Measurements from ENCODE around the gene CBFA2T2. TPM values are rescaled to one million over a fixed set of nuclear protein-coding genes. Genes with fewer than 3 reads are reported as not detected.

CBFA2T2 gene
- total and polyA plus RNA-seq, 2 donors (not counting 3 experiments of a cell fraction or from before 2014, with no cell fraction given) = 10.7 to 12.1 TPM

DNA sequence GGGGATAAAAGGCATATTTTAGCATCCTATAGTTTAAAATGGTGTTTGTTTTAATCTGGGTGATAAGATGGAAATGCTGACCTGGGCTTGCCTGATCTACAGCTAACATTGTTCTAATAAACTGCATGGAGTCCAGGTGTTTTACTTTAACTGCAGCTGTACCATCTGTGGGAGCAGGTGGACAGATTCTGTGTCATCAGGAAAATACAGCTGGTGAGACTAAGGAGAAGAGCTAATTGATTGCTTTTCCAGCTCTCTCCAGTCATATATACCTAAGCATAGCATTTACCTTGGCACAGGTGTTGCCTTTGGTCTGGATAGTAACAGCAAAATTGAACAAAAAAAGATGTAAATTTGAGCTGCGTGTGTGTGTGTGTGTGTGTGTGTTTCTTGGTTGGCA, 31.6 kb downstream of the CBFA2T2 start:
- FAIRE-seq = no peak
- no peak overlapping the region for H2AFZ ChIP-seq (ENCODE audit: low read depth, low read length)
- H4K20me1 ChIP-seq (replicated peaks; ENCODE audit: control insufficient read depth, extremely low read depth, insufficient read depth, low read length) = peaks cover 2% of the 10 kb centered on the region
- intact Hi-C loops (cut with micrococcal nuclease) = no loop called here
- no TSS peak for BruUV-seq (replicated peaks)
- no peak overlapping the region for H3K4me2 ChIP-seq (ENCODE audit: insufficient read depth, low read length)
- H3K79me2 ChIP-seq (ENCODE audit: control insufficient read depth, insufficient read depth, low read length) = no peaks in the 10 kb centered on the region
- H3K27ac ChIP-seq (ENCODE audit: insufficient read depth, low read depth, low read length) = no peak overlapping the region
- TF ChIP-seq JUN (IDR thresholded peaks at IDR 0.05; ENCODE audit: borderline replicate concordance, insufficient read depth, insufficient read length, low read depth) (no peak), MYC (IDR thresholded peaks at IDR 0.05; ENCODE audit: low read depth, low read length) (no peak)
- TF ChIP-seq, protein P1, sequence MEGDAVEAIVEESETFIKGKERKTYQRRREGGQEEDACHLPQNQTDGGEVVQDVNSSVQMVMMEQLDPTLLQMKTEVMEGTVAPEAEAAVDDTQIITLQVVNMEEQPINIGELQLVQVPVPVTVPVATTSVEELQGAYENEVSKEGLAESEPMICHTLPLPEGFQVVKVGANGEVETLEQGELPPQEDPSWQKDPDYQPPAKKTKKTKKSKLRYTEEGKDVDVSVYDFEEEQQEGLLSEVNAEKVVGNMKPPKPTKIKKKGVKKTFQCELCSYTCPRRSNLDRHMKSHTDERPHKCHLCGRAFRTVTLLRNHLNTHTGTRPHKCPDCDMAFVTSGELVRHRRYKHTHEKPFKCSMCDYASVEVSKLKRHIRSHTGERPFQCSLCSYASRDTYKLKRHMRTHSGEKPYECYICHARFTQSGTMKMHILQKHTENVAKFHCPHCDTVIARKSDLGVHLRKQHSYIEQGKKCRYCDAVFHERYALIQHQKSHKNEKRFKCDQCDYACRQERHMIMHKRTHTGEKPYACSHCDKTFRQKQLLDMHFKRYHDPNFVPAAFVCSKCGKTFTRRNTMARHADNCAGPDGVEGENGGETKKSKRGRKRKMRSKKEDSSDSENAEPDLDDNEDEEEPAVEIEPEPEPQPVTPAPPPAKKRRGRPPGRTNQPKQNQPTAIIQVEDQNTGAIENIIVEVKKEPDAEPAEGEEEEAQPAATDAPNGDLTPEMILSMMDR (IDR thresholded peaks at IDR 0.05; ENCODE audit: extremely low read depth in 1 of 2, insufficient read depth in 1 of 2, low read depth in 1 of 2, low read length in 2 of 2) = no peak
- TF ChIP-seq, protein P2, sequence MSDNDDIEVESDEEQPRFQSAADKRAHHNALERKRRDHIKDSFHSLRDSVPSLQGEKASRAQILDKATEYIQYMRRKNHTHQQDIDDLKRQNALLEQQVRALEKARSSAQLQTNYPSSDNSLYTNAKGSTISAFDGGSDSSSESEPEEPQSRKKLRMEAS (IDR thresholded peaks at IDR 0.05; ENCODE audit: insufficient read depth, insufficient read length) = no peak
- H3K4me1 ChIP-seq (ENCODE audit: control insufficient read depth, extremely low read depth, insufficient read depth, low read length) = peaks cover 19% of the 10 kb centered on the region
- no peaks in the 10 kb centered on the region for H3K9me1 ChIP-seq (replicated peaks; ENCODE audit: control insufficient read depth, extremely low read depth, insufficient read depth, low read length)
- POLR2A ChIA-PET = no interaction called here
- no peak for DNase-seq (ENCODE audit: low read depth, low spot score)
- CTCF ChIA-PET = interaction anchor here (0.8 to 1.0 kb wide), 2 partner anchors 16 to 31 kb away, joined by 3 read pairs; no protein-coding TSS in a partner anchor
- no peaks in the 10 kb centered on the region for H3K36me3 ChIP-seq (ENCODE audit: control insufficient read depth in 2 of 2, extremely low read depth in 1 of 2, insufficient read depth in 2 of 2, low read length in 2 of 2)
- H3K9me3 ChIP-seq (replicated peaks; ENCODE audit: control insufficient read depth, insufficient read depth, low read length) = no peaks in the 10 kb centered on the region
- no peaks in the 10 kb centered on the region for H3K27me3 ChIP-seq (ENCODE audit: control insufficient read depth in 2 of 2, insufficient read depth in 2 of 2, low read length in 2 of 2)
- dilution Hi-C loops (cut with MboI; ENCODE audit: extremely low pct_ligation_motif_present, low sequenced_read_pairs) = no loop called here
- H3K4me3 ChIP-seq (replicated peaks in 1 of 3; ENCODE audit: insufficient read depth in 1 of 3, low read depth in 1 of 3, low read length in 3 of 3) = no peak overlapping the region
- H3K9ac ChIP-seq (replicated peaks; ENCODE audit: extremely low read depth, insufficient read depth, low read length) = no peak overlapping the region

DNA sequence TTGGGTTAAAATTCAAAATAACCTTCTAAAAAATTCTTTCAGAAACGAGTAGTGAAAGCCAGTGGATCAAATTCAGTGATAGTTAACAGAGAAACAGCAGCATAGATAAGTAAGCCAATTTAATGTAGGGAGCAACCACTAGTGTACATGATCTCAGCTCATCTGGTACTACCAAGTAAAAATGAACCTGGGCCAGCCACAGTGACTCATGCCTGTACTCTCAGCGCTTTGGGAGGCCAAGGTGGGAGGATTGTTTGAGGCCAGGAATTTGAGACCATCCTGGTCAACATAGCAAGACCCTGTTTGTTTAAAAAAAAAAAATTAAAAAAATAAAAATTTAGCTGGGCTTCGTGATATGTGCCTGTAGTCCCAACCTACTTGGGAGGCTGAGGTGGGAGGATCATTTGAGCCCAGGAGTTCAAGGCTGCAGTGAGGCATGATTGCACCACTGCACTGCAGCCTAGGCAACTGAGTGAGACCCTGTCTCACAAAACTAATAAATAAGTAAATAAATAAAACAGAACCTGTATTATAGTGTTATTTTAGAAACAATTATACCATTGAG, 32.4 kb downstream of the CBFA2T2 start:
- no peak overlapping the region for H2AFZ ChIP-seq (ENCODE audit: low read depth, low read length)
- FAIRE-seq (no peak), DNase-seq (ENCODE audit: low read depth, low spot score) (no peak)
- dilution Hi-C loops (cut with MboI; ENCODE audit: extremely low pct_ligation_motif_present, low sequenced_read_pairs) (no loop called here), intact Hi-C loops (cut with micrococcal nuclease) (no loop called here)
- H4K20me1 ChIP-seq (replicated peaks; ENCODE audit: control insufficient read depth, extremely low read depth, insufficient read depth, low read length) = peaks cover 2% of the 10 kb centered on the region
- H3K4me3 ChIP-seq (replicated peaks in 1 of 3; ENCODE audit: insufficient read depth in 1 of 3, low read depth in 1 of 3, low read length in 3 of 3) = no peak overlapping the region
- no peaks in the 10 kb centered on the region for H3K36me3 ChIP-seq (ENCODE audit: control insufficient read depth in 2 of 2, extremely low read depth in 1 of 2, insufficient read depth in 2 of 2, low read length in 2 of 2)
- no peaks in the 10 kb centered on the region for H3K79me2 ChIP-seq (ENCODE audit: control insufficient read depth, insufficient read depth, low read length)
- H3K9me3 ChIP-seq (replicated peaks; ENCODE audit: control insufficient read depth, insufficient read depth, low read length) = no peaks in the 10 kb centered on the region
- no peaks in the 10 kb centered on the region for H3K27me3 ChIP-seq (ENCODE audit: control insufficient read depth in 2 of 2, insufficient read depth in 2 of 2, low read length in 2 of 2)
- POLR2A ChIA-PET = no interaction called here
- TF ChIP-seq FOS (IDR thresholded peaks at IDR 0.05; ENCODE audit: borderline replicate concordance, insufficient read depth, low read length) (no peak), EZH2 (IDR thresholded peaks at IDR 0.05; ENCODE audit: borderline replicate concordance, low read depth, low read length, severe bottlenecking) (no peak), MYC (IDR thresholded peaks at IDR 0.05; ENCODE audit: low read depth, low read length) (no peak), GATA2 (IDR thresholded peaks at IDR 0.05; ENCODE audit: insufficient read depth, insufficient read length, low read depth, low read length) (no peak), POLR2AphosphoS5 (IDR thresholded peaks at IDR 0.05; ENCODE audit: insufficient read depth, low read depth, low read length) (no peak), JUN (IDR thresholded peaks at IDR 0.05; ENCODE audit: borderline replicate concordance, insufficient read depth, insufficient read length, low read depth) (no peak), POLR2A (IDR thresholded peaks at IDR 0.05; ENCODE audit: low read depth, low read length) (no peak)
- TF ChIP-seq, protein P1 (IDR thresholded peaks at IDR 0.05; ENCODE audit: extremely low read depth in 1 of 2, insufficient read depth in 1 of 2, low read depth in 1 of 2, low read length in 2 of 2) = no peak
- TF ChIP-seq, protein P2 (IDR thresholded peaks at IDR 0.05; ENCODE audit: insufficient read depth, insufficient read length) = no peak
- no peaks in the 10 kb centered on the region for H3K9me1 ChIP-seq (replicated peaks; ENCODE audit: control insufficient read depth, extremely low read depth, insufficient read depth, low read length)
- no TSS peak for BruUV-seq (replicated peaks)
- CTCF ChIA-PET = interaction anchor here (0.6 to 1.3 kb wide), 3 partner anchors 10 to 82 kb away, joined by 3 read pairs; no protein-coding TSS in a partner anchor
- no peak overlapping the region for H3K9ac ChIP-seq (replicated peaks; ENCODE audit: extremely low read depth, insufficient read depth, low read length)
- H3K4me2 ChIP-seq (ENCODE audit: insufficient read depth, low read length) = no peak overlapping the region
- no peak overlapping the region for H3K27ac ChIP-seq (ENCODE audit: insufficient read depth, low read depth, low read length)
- H3K4me1 ChIP-seq (ENCODE audit: control insufficient read depth, extremely low read depth, insufficient read depth, low read length) = peaks cover 14% of the 10 kb centered on the region
